Stimulated activated CD8-positive, alpha-beta memory T cell treated with anti-CD3 and anti-CD28 coated beads, Interleukin-12 subunit alpha, Interleukin-12 subunit beta, amount 100 ng/mL, for 24 hours (primary cell): Measurements from ENCODE around the gene CAMTA1.

Experiments used
- DNase-seq: peaks from one replicate; pipeline ENCODE4 v3.0.0-alpha.2; 2020; ENCODE audit errors: extremely low read depth

Gene CAMTA1

GRCh38 chr1:7632681-7633080, 847.4 kb downstream of the CAMTA1 start:
- no peak for DNase-seq

DNA sequence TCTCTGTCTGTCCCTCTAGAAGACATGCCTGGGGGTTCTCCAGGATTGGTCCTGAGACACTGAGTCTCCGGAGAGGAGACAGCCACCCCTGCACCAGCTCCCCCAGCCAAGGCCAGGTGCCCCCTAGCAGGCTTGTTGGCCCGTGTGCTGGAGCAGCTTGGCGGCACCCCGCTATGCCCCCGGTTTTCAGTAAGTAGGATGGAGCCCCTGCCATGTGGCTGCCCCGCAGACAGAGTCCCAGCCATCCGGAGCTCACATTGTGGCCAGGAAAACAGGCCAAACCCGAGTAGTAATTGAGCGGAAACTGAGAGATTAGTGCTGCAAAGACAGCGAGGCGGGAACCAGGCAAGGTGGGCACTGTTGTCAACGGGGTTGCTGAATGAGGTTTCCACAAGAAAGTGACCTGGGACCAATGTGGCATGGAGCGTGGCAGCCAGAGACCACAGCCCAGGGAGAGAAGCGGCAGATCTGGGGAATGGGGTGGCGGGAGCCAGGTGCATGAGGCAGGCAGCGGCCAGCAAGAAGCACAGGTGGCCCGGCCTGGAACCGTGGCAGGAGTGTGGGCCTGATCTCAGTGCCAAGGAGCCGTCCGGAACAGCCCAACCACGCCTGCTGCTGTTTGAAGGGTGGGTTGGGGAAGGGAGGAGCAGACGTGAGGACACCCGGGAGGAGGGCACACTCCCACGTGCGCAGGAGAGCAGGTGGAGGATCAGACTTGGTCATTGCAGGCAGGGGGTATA, 848.4 kb downstream of the CAMTA1 start:
- DNase-seq = no peak

- no peak for DNase-seq
These were observed 849.4 kb downstream of the CAMTA1 start for GRCh38 chr1:7634546-7635240.

GRCh38 chr1:7636795-7637526, 851.7 kb downstream of the CAMTA1 start:
- DNase-seq = no peak

DNA sequence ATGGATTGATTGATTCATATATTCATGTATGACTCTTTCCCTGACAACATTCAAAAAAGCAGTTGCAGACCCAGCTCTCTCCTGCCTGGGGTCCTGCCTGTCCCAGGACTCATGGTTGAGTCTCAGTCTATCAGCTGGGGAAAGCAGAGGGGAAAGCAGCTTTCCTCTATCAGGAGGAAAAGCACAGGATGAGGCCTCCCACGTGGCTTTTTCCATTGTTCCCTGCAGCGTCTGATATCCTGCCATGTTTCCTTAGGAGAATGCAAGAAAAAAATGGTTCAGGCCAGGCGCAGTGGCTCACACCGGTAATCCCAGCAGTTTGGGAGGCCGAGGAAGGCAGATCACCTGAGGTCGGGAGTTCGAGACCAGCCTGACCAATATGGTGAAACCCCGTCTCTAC, 852.8 kb downstream of the CAMTA1 start:
- DNase-seq = no peak

DNA sequence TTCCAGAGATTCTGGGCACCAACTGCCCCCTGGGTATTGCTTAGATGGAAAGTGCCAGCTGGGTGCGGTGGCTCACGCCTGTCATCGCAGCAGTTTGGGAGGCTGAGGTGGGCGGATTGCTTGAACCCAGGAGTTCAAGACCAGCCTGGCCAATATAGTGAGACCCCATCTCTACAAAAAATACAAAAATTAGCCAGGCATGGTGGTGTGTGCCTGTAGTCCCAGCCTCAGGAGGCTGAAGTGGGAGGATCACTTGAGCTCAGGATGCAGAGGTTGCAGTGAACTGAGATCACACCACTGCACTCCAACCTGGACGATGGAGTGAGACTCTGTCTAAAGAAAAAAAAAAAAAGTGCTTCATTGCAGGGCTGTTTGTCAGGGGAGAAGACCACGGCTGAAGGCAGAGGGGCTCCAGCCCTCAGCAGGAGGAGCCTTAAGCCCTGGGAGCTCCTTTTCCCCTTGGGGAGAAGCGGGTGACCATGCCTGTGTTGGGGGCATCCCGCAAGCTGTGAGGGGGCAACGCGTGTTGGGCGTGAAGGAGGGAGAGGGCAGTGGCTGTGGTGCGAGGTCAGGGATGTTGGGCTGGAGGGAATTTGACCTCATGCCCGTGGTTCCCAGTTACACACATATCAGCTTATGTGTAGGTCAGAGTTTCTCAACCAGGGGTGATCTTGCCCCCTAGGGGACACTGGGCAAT, 854.3 kb downstream of the CAMTA1 start:
- DNase-seq = no peak

- DNase-seq = no peak
These were observed 855.1 kb downstream of the CAMTA1 start for GRCh38 chr1:7640350-7640749.

GRCh38 chr1:7640920-7641585, 855.8 kb downstream of the CAMTA1 start:
- DNase-seq = no peak

GRCh38 chr1:7641587-7642417, 856.5 kb downstream of the CAMTA1 start:
- DNase-seq = no peak

GRCh38 chr1:7642418-7642704, 857.1 kb downstream of the CAMTA1 start:
- DNase-seq = no peak

DNA sequence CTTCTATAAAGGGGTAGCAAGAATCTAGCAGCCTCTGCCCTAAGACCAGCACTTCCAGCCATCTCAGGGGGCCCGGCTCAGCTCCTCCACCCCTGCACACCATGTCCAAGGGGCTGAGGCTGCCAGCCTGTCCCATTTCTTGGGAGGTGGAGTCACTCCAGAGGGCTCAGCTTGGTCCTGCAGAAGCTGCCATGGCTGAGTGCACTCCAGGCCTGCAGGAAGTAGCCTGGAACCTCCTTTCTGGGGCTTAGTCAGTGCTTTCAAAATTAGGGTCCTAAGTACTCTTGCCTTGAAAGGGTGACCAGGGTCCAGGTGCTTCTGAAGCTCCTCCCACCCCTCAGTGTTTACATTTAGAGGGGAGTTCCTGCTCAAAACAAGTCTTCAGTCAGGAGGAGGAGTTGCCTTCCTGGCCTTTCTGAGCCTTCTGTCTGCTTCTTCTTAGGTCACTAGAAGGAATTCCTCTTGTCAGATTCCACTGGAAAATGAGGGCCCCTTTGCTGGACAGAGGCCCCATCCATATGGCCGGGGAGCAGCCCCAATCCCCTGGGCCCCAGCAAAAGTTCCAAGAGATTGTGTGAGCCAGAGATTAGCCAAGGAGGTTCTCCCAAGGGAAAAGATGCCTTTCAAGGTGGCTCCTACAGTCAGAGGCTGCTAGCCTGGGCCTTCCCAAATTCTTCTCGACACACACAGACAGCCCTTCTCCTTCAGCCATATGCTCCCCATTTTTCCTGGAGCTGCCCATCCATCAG, 857.7 kb downstream of the CAMTA1 start:
- no peak for DNase-seq

- DNase-seq = no peak
These were observed 858.3 kb downstream of the CAMTA1 start for GRCh38 chr1:7643530-7643929.

- DNase-seq = no peak
These were observed 858.8 kb downstream of the CAMTA1 start for GRCh38 chr1:7644086-7644485.

DNA sequence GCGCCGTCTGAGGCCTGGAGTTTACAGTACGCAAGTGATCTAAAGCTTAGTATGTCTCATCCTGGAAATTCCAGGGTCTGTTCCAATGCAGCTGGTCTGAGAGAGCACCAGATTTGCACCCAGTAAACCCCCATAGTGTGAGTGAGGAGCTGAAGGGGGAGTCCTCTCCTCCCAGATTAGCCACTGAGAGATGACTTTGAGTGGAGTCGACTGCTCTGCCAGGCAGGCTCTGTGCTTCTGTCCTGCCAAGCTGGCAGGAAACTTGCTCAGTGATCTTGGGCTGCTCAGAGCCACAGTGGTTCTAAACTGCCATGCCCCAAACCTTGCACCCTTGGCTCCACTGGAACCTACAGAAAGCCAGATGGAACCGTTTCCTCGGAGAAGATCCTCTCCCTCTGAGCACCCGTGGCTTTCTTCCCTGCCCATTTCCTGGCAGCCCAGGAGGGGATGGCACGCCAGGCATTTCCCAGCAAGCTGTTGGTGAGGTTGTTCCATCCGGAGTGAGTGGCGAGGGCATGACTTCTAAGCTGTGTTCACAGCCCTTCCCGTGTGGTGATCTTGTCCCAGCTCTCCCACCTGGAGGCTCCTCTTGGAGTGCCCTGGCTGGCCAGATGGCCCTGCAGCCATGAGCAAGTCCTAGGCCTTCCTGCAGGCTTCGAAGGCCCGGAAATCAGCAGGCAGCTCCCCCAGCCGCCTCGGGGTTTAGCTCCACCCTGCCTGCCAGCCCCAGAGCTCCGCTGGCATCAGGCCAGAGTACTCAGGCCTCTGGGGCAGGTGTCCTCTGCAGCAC, 859.9 kb downstream of the CAMTA1 start:
- no peak for DNase-seq

DNA sequence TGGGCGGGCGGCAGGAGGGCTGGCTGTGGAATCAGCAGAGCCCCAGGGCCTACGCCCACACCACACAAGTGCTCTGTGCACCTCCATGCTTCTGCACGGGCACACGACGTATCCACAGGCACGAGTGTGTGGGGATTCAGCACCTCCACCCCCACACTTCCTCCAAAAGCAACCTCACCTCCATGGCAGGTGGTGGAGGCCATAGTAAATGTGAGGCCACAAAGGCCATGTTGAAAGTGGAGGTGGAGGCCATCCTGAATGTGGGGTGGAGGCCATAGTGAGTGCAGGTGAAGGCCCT, 860.4 kb downstream of the CAMTA1 start:
- no peak for DNase-seq

DNA sequence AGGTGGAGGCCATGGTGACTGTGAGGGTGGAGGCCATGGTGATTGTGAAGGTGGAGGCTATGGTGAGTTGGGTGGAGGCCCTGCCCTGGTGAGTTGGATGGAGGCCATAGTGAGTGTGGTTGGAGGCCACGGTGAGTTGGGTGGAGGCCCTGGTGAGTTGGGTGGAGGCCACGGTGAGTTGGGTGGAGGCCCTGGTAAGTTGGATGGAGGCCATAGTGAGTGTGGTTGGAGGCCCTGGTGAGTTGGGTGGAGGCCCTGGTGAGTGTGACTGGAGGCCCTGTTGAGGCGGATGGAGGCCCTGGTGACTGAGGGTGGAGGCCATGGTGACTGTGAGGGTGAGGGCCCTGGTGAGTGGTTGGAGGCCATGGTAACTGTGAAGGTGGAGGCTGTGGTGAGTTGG, 860.9 kb downstream of the CAMTA1 start:
- DNase-seq = no peak

DNA sequence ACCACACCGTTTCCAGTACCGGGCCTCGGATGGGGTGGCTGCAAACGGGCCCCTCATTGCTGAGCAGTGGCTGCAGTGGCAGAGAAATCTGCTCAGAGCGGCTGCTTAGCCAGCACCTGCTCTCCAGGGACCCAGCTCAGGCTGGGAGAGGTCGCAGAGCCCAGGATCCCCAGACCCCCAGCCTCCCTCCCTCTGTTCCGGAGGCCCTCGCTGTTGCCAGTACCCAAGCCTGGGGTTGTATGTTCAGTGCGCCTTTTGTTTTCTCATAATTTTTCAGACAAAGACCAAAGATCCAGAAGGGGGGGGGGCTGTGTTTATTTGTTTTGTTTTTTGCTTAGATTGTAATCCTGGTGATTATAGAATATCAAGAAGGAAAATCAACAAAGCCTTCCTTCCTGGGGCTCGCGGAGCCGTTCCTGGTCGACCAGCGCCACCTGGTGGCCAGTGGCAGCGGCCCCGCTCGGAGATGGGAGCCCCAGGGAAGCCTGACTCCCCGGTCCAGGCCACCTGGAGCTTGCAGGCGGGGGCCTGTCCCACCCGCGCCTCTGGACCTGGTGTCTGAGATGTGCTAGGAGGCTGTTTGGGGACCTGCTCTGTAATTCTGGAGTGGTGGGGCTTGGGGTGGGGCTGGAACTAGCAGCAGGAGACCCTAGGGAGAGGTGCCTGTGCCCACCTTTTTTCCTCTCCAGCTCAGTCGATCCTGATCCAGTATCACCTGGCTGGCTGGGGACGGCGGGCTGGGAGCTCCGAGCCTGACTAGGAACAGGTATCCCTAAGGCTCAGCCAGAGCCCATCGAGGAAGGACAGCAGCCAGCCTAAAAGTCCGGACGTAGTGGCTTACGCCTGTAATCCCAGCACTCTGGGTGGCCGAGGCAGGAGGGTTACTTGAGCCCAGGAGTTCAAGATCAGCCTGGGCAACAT, 862.0 kb downstream of the CAMTA1 start:
- DNase-seq = peak; percentile 35

DNA sequence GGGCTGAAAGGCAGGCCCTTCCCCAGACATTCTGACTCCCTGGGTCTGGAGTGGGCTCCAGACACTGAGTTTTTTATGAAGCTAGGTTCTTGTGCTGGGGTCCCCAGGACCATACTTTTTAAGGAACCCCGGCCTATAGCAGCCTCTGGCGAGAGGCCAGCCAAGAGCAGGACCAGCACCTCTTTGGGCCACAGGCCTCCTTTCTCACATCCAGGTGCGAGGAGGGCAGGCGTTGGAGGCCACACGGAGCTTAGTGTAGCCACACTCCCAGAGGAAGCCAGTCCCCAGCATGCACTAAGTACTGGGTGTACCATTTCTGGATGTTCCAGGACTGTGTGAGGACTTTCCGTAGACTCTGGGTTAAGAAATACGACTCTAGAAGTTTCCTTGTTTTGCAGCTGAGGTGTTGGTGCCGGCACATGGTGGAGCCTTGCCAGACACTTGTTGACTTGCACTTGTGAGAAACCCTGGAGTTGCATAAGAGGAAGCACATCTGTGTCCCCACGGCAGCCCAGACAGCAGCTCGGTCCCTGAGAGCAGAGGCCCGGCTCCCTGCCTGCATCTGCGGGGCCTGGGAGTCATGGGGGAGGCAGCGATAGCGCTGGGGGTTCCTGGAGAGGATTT, 863.6 kb downstream of the CAMTA1 start:
- DNase-seq = no peak
